ENCODE data around the gene TRIM26. TPM values are rescaled to one million over a fixed set of nuclear protein-coding genes. Genes with fewer than 3 reads are reported as not detected.

TRIM26 gene, protein sequence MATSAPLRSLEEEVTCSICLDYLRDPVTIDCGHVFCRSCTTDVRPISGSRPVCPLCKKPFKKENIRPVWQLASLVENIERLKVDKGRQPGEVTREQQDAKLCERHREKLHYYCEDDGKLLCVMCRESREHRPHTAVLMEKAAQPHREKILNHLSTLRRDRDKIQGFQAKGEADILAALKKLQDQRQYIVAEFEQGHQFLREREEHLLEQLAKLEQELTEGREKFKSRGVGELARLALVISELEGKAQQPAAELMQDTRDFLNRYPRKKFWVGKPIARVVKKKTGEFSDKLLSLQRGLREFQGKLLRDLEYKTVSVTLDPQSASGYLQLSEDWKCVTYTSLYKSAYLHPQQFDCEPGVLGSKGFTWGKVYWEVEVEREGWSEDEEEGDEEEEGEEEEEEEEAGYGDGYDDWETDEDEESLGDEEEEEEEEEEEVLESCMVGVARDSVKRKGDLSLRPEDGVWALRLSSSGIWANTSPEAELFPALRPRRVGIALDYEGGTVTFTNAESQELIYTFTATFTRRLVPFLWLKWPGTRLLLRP
- total RNA-seq: 16.5 and 19.4 TPM in 2 replicates

GRCh38 chr6:30212865-30213666, at the start of gene TRIM26:
Gene TRIM26, minus strand, starts transcription at chr6:30213406. Its CDS starts 14,303 bp downstream, at chr6:30199103.

DNA sequence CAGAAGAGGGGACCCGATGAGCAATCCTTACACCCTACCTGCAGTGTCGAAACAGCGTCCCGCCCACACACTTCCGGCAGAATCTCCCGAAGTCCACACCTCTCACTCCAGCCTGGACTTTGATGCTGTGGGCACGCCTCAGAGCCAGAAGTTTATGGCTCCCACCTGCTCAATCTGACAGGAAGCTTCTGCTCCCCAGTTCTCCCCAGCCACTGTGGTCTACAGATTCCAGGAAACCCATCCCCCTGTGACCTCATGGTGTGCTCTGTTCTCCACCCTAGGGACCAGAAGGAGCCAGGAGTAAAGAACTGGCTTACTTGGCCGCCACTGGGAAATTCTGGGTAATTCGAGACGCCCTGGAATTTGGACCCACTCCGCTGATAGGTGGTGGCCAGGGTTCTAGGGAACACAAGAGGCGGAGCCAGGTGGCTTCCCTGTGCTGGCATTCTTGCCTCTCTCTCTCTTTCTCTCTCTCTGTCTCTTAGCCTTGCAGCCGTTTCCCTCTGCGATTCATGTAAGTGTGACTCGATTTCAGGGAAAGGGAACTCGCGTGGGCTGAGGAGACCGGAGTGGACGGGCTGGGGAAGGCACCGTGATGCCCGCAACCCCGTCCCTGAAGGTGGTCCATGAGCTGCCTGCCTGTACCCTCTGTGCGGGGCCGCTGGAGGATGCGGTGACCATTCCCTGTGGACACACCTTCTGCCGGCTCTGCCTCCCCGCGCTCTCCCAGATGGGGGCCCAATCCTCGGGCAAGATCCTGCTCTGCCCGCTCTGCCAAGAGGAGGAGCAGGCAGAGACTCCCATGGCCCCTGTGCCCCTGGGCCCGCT, 49.9 kb downstream of the TRIM26 start, which contains the start of gene TRIM15:
TRIM15 (plus strand) TSS at position 457 of the 828 bp plus-strand sequence; CDS start at position 596, 139 bp downstream.

GRCh38 chr6:30160785-30161531, 52.2 kb downstream of the TRIM26 start, which contains the start of gene TRIM10:
Gene TRIM10, minus strand, starts transcription at chr6:30161211. Its CDS starts 353 bp downstream, at chr6:30160858.

DNA sequence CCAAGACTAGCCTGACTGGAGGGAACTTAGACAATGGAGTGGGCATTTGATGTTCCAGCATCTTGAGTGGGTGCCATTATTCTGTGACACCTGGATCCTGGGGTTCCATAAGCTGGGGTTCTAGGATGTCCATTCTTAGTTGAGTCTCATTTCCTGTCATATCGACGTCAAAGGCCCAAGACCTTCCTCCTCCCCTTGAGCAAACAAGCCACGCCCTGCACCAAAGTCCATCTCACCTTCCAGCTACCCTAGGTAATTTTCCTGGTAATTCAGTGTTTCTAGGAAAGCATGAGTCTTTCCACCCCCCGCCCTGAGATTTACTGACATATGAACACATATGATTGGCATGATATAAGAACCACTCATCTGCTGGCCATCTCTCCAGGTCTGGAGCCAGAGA, 77.4 kb downstream of the TRIM26 start, which contains the start of gene TRIM40:
TRIM40 (plus strand) TSS at position 384 of the 400 bp plus-strand sequence. CDS start 897 bp downstream, outside the sequence.

Other genes with a start within 250 kb of the TRIM26 start
- gene POLR1H, start 152.1 kb downstream of the TRIM26 start, total RNA-seq: 28.7 and 38.6 TPM in 2 replicates
- gene PPP1R11, start 146.2 kb downstream of the TRIM26 start, total RNA-seq: 29.9 and 30.1 TPM in 2 replicates
- gene RNF39, start 137.6 kb downstream of the TRIM26 start, total RNA-seq: not detected in 2 replicates
- gene TRIM31, start 100.3 kb downstream of the TRIM26 start, total RNA-seq: not detected in 2 replicates
- gene TRIM40, start 77.3 kb downstream of the TRIM26 start, total RNA-seq: not detected in 2 replicates
- gene TRIM10, start 52.2 kb downstream of the TRIM26 start, total RNA-seq: not detected in 2 replicates
- gene TRIM15, start 49.9 kb downstream of the TRIM26 start, total RNA-seq: not detected in 2 replicates
- 6.2 and 9.0 TPM in 2 replicates for gene TRIM39, start 113.5 kb upstream of the TRIM26 start, total RNA-seq
- gene RPP21, start 131.8 kb upstream of the TRIM26 start, total RNA-seq: 32.1 and 65.0 TPM in 2 replicates